SK-N-MC (cell line): ENCODE measurements around the gene EPHA5.

Source experiments
- DNase-seq: peaks from one replicate; pipeline ENCODE4 v3.0.0-alpha.2; 2011; ENCODE audit warnings: low read depth, low spot score
- H3K27ac ChIP-seq: fragments of 200-600 bp; sonication (generic); 2 replicates; pipeline ENCODE4 v1.5.1; 2016; ENCODE audit warnings: mixed run types
- H3K36me3 ChIP-seq: fragments of 200-600 bp; sonication (generic); 2 replicates; pipeline ENCODE4 v1.6.1; 2017; ENCODE audit warnings: antibody characterized with exemption, low read length, mixed read lengths; ENCODE audit not compliant: insufficient read depth
- H3K4me3 ChIP-seq: fragments of 200-600 bp; sonication (generic); 2 replicates; pipeline ENCODE4 v1.5.1; 2016
- H3K9ac ChIP-seq: fragments of 200-600 bp; sonication (generic); 2 replicates; pipeline ENCODE4 v1.8.0; 2017; ENCODE audit warnings: mixed run types, mixed read lengths; ENCODE audit not compliant: insufficient read length
- H3K9me3 ChIP-seq: fragments of 200-600 bp; sonication (generic); 2 replicates; pipeline ENCODE4 v1.6.1; 2017; ENCODE audit warnings: low read depth, mild to moderate bottlenecking, antibody characterized with exemption, low read length, moderate library complexity, mixed read lengths
- EZH2 ChIP-seq: fragments of 200-600 bp; sonication (generic); IDR thresholded peaks from one replicate; pipeline ENCODE4 v1.6.1; 2017; ENCODE audit warnings: antibody characterized with exemption
- FOXP2 ChIP-seq: optimal IDR thresholded peaks from 2 replicates; pipeline ENCODE3; 2011; ENCODE audit warnings: mild to moderate bottlenecking, moderate library complexity; ENCODE audit not compliant: insufficient read depth; ENCODE audit errors: extremely low read length, control extremely low read depth
- POLR2AphosphoS5 ChIP-seq: IDR thresholded peaks from 2 replicates; pipeline ENCODE4 v1.6.1; 2012; ENCODE audit warnings: mild to moderate bottlenecking, low read depth, low read length, borderline replicate concordance

The EPHA5 gene

GRCh38 chr4:65393078-65393477 is 277.2 kb downstream of the EPHA5 start:
- Histone ChIP-seq H3K4me3 (no peak overlapping the region), H3K36me3 (no peaks in the 10 kb centered on the region), H3K9me3 (no peaks in the 10 kb centered on the region), H3K9ac (no peak overlapping the region), H3K27ac (no peak overlapping the region)
- TF ChIP-seq POLR2AphosphoS5: no peak
- no peak for TF ChIP-seq FOXP2
- no peak for TF ChIP-seq EZH2
- DNase-seq: no peak

- Histone ChIP-seq H3K4me3 (no peak overlapping the region), H3K36me3 (no peaks in the 10 kb centered on the region), H3K27ac (no peak overlapping the region), H3K9ac (no peak overlapping the region), H3K9me3 (no peaks in the 10 kb centered on the region)
- no peak for DNase-seq
- TF ChIP-seq EZH2 (no peak), FOXP2 (no peak), POLR2AphosphoS5 (no peak)
Observed at GRCh38 chr4:65392488-65392887, 277.8 kb downstream of the EPHA5 start.

- no peak for TF ChIP-seq POLR2AphosphoS5
- H3K9me3 ChIP-seq: 0 out of 2 replicates have a peak, but pooled peaks cover 2% of the 10 kb centered on the region
- H3K4me3 ChIP-seq: no peak overlapping the region
- DNase-seq: no peak
- H3K27ac ChIP-seq: no peak overlapping the region
- no peaks in the 10 kb centered on the region for H3K36me3 ChIP-seq
- H3K9ac ChIP-seq: no peak overlapping the region
Observed at GRCh38 chr4:65391814-65392213, 278.5 kb downstream of the EPHA5 start.

- Histone ChIP-seq H3K36me3 (no peaks in the 10 kb centered on the region), H3K4me3 (no peak overlapping the region), H3K9me3 (0 out of 2 replicates have a peak, but pooled peaks cover 2% of the 10 kb centered on the region), H3K27ac (no peak overlapping the region), H3K9ac (no peak overlapping the region)
- TF ChIP-seq FOXP2 (no peak), POLR2AphosphoS5 (no peak), EZH2 (no peak)
- no peak for DNase-seq
Observed at GRCh38 chr4:65391382-65391781, 278.9 kb downstream of the EPHA5 start.

GRCh38 chr4:65386927-65387326 is 283.4 kb downstream of the EPHA5 start:
- Histone ChIP-seq H3K4me3 (no peak overlapping the region), H3K9ac (no peak overlapping the region), H3K27ac (no peak overlapping the region), H3K36me3 (no peaks in the 10 kb centered on the region), H3K9me3 (0 out of 2 replicates have a peak, but pooled peaks cover 2% of the 10 kb centered on the region)
- TF ChIP-seq FOXP2 (no peak), POLR2AphosphoS5 (no peak), EZH2 (no peak)
- DNase-seq: no peak

GRCh38 chr4:65383589-65384305 is 286.5 kb downstream of the EPHA5 start:
- Histone ChIP-seq H3K27ac (no peak overlapping the region), H3K9ac (no peak overlapping the region), H3K4me3 (no peak overlapping the region), H3K9me3 (0 out of 2 replicates have a peak, but pooled peaks cover 2% of the 10 kb centered on the region), H3K36me3 (no peaks in the 10 kb centered on the region)
- DNase-seq: no peak
- TF ChIP-seq POLR2AphosphoS5: no peak
- TF ChIP-seq FOXP2: no peak
- no peak for TF ChIP-seq EZH2

- TF ChIP-seq POLR2AphosphoS5 (no peak), EZH2 (no peak), FOXP2 (no peak)
- Histone ChIP-seq H3K4me3 (no peak overlapping the region), H3K27ac (no peak overlapping the region), H3K9ac (no peak overlapping the region), H3K36me3 (no peaks in the 10 kb centered on the region), H3K9me3 (no peaks in the 10 kb centered on the region)
- DNase-seq: no peak
Observed at GRCh38 chr4:65381648-65382047, 288.6 kb downstream of the EPHA5 start.

- H3K4me3 ChIP-seq: no peak overlapping the region
- TF ChIP-seq FOXP2 (no peak), EZH2 (no peak), POLR2AphosphoS5 (no peak)
- no peaks in the 10 kb centered on the region for H3K9me3 ChIP-seq
- no peak overlapping the region for H3K27ac ChIP-seq
- no peaks in the 10 kb centered on the region for H3K36me3 ChIP-seq
- DNase-seq: no peak
- no peak overlapping the region for H3K9ac ChIP-seq
Observed at GRCh38 chr4:65370709-65371108, 299.6 kb downstream of the EPHA5 start.

- Histone ChIP-seq H3K4me3 (no peak overlapping the region), H3K9me3 (no peaks in the 10 kb centered on the region), H3K9ac (no peak overlapping the region), H3K27ac (no peak overlapping the region), H3K36me3 (no peaks in the 10 kb centered on the region)
- TF ChIP-seq POLR2AphosphoS5 (no peak), FOXP2 (no peak), EZH2 (no peak)
- no peak for DNase-seq
Observed at GRCh38 chr4:65367306-65367705, 303.0 kb downstream of the EPHA5 start.

GRCh38 chr4:65358914-65359313 is 311.4 kb downstream of the EPHA5 start:
- Histone ChIP-seq H3K9ac (no peak overlapping the region), H3K4me3 (no peak overlapping the region), H3K36me3 (no peaks in the 10 kb centered on the region), H3K9me3 (no peaks in the 10 kb centered on the region), H3K27ac (no peak overlapping the region)
- no peak for TF ChIP-seq POLR2AphosphoS5
- no peak for TF ChIP-seq EZH2
- TF ChIP-seq FOXP2: no peak
- no peak for DNase-seq
